CD4-positive, alpha-beta T cell treated with Interleukin-6 for 4 hours (primary cell): ENCODE data around the gene PIGR.
A peak's percentile ranks its signal among the peaks of the same experiment; 100 is the strongest.
"Not testable (repeated sequence)": the region's sequence is repeated elsewhere in the genome, so short reads cannot be mapped to it uniquely, and the experiment has no call there.

Experiments used
- DNase-seq: peaks from one replicate; pipeline ENCODE4 v3.0.0-alpha.2; 2020; ENCODE audit warnings: mixed read lengths

The PIGR gene

DNA sequence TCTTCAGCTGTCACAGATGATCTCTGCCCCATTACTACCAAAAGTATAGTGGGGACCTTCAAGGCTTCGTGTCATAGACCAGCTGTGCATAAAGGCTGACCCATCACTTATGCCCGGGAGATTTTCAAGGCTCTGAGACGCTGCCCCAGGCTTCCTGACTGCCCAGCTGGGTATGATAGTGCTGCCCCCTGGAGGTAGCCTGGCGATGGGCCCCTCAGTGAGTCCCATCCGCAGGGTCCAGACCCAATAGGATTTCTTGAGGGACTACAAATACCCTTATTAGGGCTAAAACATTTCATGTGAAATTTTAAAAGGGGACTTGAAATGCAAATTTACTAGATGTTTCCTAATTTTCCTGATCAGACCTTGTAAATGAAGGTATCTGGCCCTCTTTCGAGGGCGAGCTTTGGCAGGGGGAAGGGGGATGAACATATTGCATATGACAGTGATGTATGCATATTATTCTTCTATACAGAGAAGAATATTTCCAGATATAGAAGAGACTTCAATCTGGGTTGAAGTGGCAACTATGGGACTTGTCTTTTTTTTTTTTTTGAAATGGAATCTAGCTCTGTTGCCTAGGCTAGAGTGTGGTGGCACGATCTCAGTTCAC, 12.8 kb downstream of the PIGR start:
- DNase-seq = peak; percentile 87

DNA sequence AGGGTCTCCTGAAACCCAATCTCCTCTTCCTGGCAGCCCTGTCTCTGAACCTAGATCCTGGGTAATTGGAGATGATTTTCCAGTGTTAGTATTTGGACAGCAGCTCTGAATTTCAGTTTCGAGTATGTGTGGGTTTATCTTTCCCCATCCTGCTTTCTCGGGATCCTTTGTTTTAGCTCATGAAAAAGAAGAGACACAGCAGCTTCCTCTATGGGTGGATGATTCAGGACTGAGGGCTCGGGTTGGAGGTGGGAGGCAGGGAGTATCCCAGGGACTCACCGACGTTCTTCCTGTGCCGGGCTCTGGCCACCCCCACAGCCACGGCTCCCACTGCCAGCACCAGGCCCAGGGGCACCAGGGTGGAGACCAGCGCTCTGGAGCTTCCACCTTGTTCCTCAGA, 14.1 kb downstream of the PIGR start:
- no peak for DNase-seq

- no peak for DNase-seq
Observed at GRCh38 chr1:206931709-206932108, 14.6 kb downstream of the PIGR start.

GRCh38 chr1:206930210-206930798, 16.0 kb downstream of the PIGR start:
- DNase-seq = peak; percentile 52

- DNase-seq = no peak
Observed at GRCh38 chr1:206929524-206929923, 16.7 kb downstream of the PIGR start.

DNA sequence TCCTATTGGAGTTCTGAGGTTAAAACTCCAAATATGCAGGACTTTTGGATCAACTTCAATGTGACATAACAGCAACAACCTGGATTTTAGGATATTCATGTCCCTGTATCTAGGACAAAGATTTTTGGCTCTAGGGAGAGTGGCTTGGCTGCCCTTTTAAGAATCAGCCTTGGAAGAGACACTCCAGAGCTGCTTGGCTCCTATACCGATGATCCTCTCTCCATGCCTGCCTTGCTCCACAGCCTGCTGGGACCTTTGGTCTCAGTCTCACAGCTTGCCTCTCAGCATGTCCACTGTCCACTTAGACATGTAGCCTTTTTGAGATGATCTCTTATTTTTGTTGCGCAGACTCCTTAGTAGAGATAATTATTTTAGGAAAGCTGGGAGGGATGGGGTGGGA, 20.0 kb downstream of the PIGR start:
- no peak for DNase-seq

DNA sequence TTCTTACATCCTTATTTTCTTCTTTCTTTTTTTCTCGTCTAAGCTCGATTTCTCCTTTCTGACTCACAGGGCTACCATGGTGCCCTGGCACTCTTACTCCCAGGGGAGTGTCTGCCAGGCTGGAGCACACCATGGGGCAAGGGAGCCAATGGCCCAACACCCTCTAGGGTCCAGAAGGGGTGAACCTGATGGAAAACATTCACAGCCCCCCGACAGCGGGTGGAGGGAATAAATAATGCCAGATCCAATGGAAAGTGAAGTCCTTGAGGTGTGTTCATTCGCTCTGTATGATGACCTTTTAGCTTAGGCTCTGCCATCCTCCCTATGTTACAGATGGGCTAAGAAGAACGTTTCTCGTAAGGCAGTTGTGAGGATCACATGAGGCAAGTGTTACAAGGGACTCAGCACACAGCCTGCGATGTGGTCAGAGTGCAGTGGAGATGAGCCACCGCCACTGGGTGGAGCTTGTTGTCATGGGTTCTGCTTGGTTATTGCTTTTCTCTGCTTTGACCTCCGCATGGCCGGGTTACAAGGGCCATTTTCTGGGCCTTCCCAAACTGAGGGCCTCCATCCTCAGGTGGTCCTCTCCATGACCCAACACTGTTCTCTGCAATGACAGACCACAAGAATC, 21.0 kb downstream of the PIGR start:
- peak; percentile 73 for DNase-seq

DNA sequence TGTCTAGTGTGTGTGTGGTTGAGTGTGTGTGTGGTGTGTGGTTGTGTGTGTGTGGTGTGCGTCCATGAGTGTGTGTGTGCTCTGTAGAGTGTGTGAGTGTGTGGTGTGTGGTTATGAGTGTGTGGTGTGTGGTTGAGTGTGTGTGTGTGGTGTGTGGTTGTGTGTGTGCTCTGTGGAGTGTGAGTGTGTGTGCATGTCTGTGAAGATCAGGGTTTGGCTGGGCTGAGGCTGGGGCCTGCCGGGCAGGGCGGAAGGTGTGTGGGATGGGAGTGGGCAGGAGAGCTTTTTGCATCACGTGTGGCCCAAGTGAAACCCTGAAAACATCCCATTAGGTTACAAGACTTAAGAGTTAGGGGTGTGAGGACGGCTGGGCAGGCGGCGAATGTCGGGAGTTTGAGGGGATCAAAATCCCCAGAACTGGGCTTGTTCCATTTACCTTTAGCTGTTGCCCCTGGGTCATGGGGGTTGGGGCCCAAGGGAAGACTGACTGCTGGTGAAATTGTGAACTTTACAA, 21.6 kb downstream of the PIGR start:
- DNase-seq = peak; percentile 36

DNA sequence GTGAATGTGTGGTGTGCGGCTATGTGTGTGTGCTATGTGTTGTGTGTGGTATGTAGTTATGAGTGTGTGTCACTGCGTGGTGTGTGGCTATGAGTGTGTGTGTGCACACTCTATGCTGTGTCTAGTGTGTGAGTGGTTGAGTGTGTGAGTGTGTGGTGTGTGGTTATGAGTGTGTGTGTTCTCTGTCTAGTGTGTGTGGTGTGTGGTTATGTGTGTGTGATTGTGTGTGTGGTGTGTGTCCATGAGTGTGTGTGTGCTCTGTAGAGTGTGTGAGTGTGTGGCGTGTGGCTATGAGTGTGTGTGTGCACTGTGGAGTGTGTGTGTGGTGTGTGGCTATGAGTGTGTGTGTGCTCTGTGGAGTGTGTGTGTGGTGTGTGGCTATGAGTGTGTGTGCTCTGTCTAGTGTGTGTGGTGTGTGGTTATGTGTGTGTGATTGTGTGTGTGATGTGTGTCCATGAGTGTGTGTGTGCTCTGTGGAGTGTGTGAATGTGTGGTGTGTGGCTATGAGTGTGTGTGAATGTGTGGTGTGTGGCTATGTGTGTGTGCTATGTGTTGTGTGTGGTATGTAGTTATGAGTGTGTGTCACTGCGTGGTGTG, 22.2 kb downstream of the PIGR start:
- not testable (repeated sequence) for DNase-seq

DNA sequence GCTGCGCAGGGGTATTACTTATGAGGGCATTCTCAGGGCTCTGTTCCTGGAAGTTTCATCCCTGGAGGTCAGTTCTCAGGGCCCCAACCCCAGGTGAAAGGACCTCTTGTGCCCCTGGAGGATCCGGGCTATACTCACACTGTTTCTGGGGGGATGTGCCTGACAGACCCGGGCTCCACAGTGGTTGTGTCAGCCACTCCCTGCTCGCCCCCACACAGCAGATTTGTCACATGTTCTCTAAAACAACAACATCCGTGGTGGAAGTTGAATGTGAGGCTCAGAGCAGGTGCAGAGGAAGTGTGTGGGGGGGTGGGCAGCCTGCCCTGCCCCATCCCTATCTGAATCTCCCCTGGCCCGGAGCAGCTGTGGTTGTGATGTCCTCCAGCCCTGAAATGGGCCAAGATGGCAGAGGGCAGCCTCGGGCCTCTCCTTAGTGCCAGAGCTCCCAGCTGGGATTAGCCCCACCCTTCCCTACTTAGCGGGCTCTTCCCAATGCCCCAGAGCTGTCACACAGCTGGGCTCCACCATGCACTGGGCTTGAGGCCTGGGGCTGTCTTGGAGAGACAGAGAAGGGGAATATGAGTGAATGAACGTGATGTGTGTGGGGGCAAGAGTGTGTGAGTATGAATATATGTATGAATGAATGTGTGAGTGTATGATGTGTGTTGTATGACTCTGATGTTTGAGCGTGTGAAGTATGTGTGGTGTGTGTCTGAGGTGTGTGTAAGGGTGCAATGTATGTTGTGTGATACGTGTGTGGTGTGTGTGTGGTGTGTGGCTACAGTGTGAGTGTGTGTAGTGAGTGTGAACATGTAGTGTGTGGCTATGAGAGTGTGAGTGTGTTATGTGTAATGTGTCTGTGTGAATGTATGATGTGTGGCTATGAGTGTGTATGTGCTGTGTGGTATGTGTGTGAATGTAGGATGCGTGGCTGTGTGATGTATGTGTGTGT, 23.0 kb downstream of the PIGR start:
- DNase-seq = peak; percentile 87

- no peak for DNase-seq
Observed at GRCh38 chr1:206922524-206922923, 23.7 kb downstream of the PIGR start.

DNA sequence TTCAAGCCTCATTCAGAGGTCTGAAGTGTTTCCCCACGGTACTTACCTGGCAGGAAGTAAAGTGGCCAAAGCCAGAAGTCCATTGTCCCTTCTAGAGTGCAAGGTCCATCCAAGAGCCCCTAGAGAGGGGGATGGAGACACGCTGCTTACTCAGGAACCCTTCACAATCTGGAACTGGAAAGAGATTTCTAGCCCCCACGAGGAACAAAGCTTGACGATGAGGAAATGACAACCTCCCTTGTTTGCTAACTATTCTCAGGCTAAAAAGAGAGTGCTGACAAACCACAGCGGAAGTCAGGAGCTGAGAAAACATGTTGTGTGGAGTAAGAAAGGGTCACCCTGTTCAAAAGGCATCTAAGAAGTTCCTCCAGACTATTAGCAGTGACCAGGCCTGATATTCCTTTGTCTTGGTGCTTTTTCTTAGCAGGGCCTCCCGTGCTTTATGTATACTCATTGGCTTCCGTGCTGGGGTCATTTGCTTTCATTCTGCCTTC, 24.4 kb downstream of the PIGR start, which contains the start of gene FCMR:
Gene FCMR, minus strand, starts transcription at position 170 of the 494 bp plus-strand sequence. Its CDS starts 87 bp downstream, at position 83.
- DNase-seq = peak; percentile 67

GRCh38 chr1:206918076-206918475, 28.2 kb downstream of the PIGR start:
- DNase-seq = no peak

GRCh38 chr1:206916000-206916709, 30.1 kb downstream of the PIGR start:
- no peak for DNase-seq

DNA sequence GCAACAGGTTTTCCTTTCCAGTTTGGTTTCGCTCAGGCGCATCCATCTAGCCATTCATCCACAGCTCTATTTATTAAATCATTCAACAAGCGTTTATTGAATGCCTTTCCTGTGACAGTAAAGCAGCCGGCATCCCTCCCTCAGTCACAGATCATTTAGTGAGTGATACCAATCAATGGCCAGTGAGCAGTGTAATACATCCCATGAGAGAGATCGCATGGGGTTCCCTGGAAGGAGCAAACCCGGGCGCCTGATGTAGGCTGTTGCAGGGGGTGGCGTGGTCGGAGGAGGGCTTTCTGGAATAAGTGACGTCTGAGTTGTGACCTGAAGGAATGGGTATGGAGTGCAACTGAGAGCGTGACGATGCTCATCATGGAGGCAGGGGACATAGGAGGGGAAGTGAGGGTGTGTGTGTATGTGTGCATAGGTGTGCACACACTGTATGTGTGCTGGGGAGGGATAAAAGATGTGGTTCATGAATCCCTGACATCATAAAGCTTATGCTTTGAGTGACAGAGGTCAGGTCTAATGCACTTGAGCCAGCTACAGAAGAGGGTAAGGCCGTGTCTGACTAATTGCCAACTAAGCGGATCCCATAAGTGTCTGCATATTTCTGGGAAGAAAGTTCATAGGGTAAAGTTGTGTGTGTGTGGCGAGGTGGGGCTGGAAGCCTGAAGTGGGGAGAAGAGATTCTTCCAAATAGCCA, 31.1 kb downstream of the PIGR start:
- DNase-seq = no peak

- DNase-seq = no peak
Observed at GRCh38 chr1:206913766-206914537, 32.3 kb downstream of the PIGR start.

DNA sequence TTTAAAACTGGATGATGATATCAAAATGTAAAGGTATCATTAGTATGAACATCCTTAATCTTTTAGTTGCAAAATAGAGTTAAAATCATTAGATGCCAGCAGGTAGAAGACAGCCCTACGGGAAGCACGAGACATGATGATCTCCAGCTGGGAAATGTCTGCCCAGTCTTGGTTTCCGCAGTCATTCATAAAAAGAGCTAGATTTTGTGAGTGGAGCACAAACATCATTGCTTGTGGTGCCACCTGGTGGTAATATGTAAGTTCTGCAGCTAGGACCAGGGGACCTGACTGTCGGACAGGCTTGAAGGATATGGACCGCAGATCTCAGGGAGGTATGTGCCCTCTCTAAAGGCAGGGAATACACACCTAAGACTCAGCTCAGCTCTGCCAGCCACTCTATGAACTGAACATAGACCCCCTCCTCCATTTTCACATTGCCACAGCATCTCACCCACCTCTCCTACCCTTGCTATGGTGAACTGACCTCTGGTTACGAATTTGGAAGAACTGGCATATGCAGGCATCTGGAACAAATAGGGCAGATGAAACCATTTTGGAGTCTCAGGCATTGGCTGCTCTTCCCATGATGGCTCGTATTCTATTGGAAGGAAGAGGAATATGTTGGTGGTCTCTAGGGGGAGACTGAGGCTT, 33.7 kb downstream of the PIGR start:
- peak; percentile 67 for DNase-seq

DNA sequence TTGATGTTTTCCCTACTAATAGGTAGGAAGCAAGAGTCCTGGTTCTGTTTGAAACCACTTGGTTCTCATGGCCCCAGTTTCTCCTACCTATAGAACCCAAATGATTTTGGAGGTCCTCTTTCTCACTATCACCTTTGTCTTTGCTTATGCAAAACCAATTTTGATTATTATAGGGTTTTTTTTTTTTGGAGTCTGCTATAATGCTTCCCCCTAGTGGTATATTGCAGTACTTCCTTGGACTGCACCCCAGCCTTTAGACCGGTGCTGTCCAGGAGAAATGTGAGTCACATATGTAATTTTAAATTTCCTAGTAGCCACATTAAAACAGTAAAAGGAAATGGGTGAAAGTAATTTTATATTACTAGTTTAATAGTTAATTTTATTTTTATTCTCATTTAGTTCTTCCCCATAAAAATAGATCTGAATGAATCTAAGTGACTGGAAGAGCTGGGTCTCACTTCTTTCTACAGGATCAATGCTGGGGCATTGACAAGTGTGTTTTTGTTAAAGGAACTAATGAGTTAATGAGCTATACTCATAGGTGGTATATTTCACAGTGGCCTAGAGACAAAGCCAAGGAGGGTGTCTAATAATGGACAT, 35.1 kb downstream of the PIGR start:
- DNase-seq = peak; percentile 52

- no peak for DNase-seq
Observed at GRCh38 chr1:206909883-206910318, 36.4 kb downstream of the PIGR start.
